Gastrocnemius medialis (tissue), 4 donors: ENCODE data around the gene FAM193B.

Experiments used
- POLR2A ChIP-seq, 2 donors: fragments of 450-650 bp; IDR thresholded peaks; one replicate each; pipeline ENCODE4 v1.6.1; 2017; ENCODE audit warnings: antibody characterized with exemption in 2 of 2, mild to moderate bottlenecking in 2 of 2, moderate library complexity in 2 of 2
- TF ChIP-seq, protein P1 (sequence below), 5 experiments: fragments of 450-650 bp in 3 of 5; fragments of 200-600 bp in 2 of 5; sonication (generic) in 2 of 5; IDR thresholded peaks in 4 of 5; conservative IDR thresholded peaks in 1 of 5; 1 replicate in 4 of 5; 2 replicates in 1 of 5; pipeline ENCODE4 v1.5.1; 2016 to 2019; ENCODE audit warnings: antibody characterized with exemption in 5 of 5, mild to moderate bottlenecking in 3 of 5, moderate library complexity in 3 of 5

DNA sequence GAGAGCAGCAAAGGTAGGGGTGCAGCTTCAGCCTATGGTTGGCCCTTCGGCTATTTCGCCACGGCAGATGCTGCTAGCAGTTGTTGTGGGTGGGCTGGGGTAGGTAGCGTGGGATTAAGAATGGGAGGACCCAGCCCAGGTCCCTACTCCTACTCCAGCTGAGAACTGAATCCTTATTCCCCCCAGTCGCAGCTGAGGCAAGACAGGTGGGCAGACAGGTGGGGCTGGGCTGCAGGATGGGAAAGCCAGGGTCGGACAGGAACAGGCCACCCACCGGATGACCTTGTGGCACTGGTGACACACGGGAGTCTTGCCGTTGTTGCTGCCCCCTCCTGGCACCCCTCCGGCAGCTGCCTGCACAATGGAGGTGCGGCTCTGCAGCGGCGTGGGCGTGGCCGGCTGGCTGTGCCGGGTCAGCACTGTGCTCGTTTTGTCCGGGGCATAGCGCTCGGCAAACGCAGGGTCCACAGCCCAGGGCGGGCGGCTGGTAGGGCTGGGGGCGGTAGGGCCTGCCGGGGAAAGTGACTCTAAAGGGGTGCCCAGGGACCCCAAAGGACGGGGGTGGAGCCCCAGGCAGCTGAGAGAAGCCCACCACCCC lies 65.1 kb downstream of the FAM193B start:
- TF ChIP-seq, protein P1, sequence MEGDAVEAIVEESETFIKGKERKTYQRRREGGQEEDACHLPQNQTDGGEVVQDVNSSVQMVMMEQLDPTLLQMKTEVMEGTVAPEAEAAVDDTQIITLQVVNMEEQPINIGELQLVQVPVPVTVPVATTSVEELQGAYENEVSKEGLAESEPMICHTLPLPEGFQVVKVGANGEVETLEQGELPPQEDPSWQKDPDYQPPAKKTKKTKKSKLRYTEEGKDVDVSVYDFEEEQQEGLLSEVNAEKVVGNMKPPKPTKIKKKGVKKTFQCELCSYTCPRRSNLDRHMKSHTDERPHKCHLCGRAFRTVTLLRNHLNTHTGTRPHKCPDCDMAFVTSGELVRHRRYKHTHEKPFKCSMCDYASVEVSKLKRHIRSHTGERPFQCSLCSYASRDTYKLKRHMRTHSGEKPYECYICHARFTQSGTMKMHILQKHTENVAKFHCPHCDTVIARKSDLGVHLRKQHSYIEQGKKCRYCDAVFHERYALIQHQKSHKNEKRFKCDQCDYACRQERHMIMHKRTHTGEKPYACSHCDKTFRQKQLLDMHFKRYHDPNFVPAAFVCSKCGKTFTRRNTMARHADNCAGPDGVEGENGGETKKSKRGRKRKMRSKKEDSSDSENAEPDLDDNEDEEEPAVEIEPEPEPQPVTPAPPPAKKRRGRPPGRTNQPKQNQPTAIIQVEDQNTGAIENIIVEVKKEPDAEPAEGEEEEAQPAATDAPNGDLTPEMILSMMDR (IDR thresholded peaks at IDR 0.05 in 4 of 5, conservative IDR thresholded peaks at IDR 0.05 in 1 of 5): no peak
- TF ChIP-seq POLR2A (IDR thresholded peaks at IDR 0.05): no peak
